OCI-LY1 (cell line): ENCODE data around the gene PUM1.
"Not testable (repeated sequence)": the region's sequence is repeated elsewhere in the genome, so short reads cannot be mapped to it uniquely, and the experiment has no call there.

Source experiments
- H2AFZ ChIP-seq: fragments of 200-600 bp; sonication (generic), shearing (Covaris generic); 2 replicates; pipeline ENCODE4 v1.6.0; 2014; ENCODE audit warnings: antibody characterized with exemption, mild to moderate bottlenecking, low read length
- H3F3A ChIP-seq: fragments of 200-600 bp; sonication (generic), shearing (Covaris generic); 2 replicates; pipeline ENCODE4 v1.6.0; 2014; ENCODE audit warnings: mild to moderate bottlenecking, antibody characterized with exemption, low read length, moderate library complexity; ENCODE audit not compliant: insufficient read depth
- H3K27ac ChIP-seq: fragments of 200-600 bp; sonication (generic); 2 replicates; pipeline ENCODE4 v1.5.1; 2014; ENCODE audit warnings: low read length, mixed run types, mild to moderate bottlenecking, low read depth; ENCODE audit not compliant: poor library complexity, severe bottlenecking
- H3K27me3 ChIP-seq: fragments of 200-600 bp; sonication (generic); 2 replicates; pipeline ENCODE4 v1.6.0; 2014; ENCODE audit warnings: antibody characterized with exemption, mild to moderate bottlenecking, low read length, moderate library complexity; ENCODE audit not compliant: insufficient read depth
- H3K36me3 ChIP-seq: fragments of 200-600 bp; sonication (generic); 2 replicates; pipeline ENCODE4 v1.6.1; 2014; ENCODE audit warnings: mild to moderate bottlenecking, antibody characterized with exemption, low read length, moderate library complexity, mixed read lengths; ENCODE audit not compliant: insufficient read depth
- H3K4me1 ChIP-seq: fragments of 200-600 bp; sonication (generic); 2 replicates; pipeline ENCODE4 v1.5.1; 2014; ENCODE audit warnings: mild to moderate bottlenecking, low read length, moderate library complexity; ENCODE audit not compliant: insufficient read depth, severe bottlenecking
- H3K4me2 ChIP-seq: fragments of 200-600 bp; sonication (generic), shearing (Covaris generic); 2 replicates; pipeline ENCODE4 v1.6.1; 2014; ENCODE audit warnings: low read length
- H3K4me3 ChIP-seq: fragments of 200-600 bp; sonication (generic); 2 replicates; pipeline ENCODE4 v1.5.1; 2014; ENCODE audit warnings: low read length, low read depth, mild to moderate bottlenecking, mixed read lengths; ENCODE audit not compliant: poor library complexity, severe bottlenecking
- H3K79me2 ChIP-seq: fragments of 200-600 bp; shearing (Covaris generic); 2 replicates; pipeline ENCODE4 v1.6.1; 2016; ENCODE audit warnings: mixed run types, low read length, mixed read lengths; ENCODE audit not compliant: insufficient read depth
- H3K9ac ChIP-seq: fragments of 200-600 bp; sonication (generic), shearing (Covaris generic); 2 replicates; pipeline ENCODE4 v1.6.1; 2014; ENCODE audit warnings: mild to moderate bottlenecking, low read length, mixed read lengths
- H3K9me2 ChIP-seq: fragments of 200-600 bp; sonication (generic), shearing (Covaris generic); 2 replicates; pipeline ENCODE4 v1.6.1; 2014; ENCODE audit warnings: low read depth, mild to moderate bottlenecking, low read length, mixed read lengths
- H3K9me3 ChIP-seq: fragments of 200-600 bp; shearing (Covaris generic); 2 replicates; pipeline ENCODE4 v1.6.1; 2014; ENCODE audit warnings: low read length, mixed read lengths
- H4K20me1 ChIP-seq: fragments of 200-600 bp; sonication (generic), shearing (Covaris generic); 2 replicates; pipeline ENCODE4 v1.6.0; 2016; ENCODE audit warnings: mild to moderate bottlenecking, low read length; ENCODE audit not compliant: insufficient read depth
- EZH2 ChIP-seq: fragments of 200-600 bp; sonication (generic), shearing (Covaris generic); IDR thresholded peaks from 2 replicates; pipeline ENCODE4 v1.8.0; 2017; ENCODE audit warnings: borderline replicate concordance, mixed run types, mild to moderate bottlenecking, antibody characterized with exemption, low read length, moderate library complexity, mixed read lengths
- TF ChIP-seq, protein P1 (sequence below): fragments of 200-600 bp; sonication (generic), shearing (Covaris generic); IDR thresholded peaks from 2 replicates; pipeline ENCODE4 v1.5.1; 2017; ENCODE audit warnings: mild to moderate bottlenecking, antibody characterized with exemption, low read length, moderate library complexity, mixed read lengths

The PUM1 gene

DNA sequence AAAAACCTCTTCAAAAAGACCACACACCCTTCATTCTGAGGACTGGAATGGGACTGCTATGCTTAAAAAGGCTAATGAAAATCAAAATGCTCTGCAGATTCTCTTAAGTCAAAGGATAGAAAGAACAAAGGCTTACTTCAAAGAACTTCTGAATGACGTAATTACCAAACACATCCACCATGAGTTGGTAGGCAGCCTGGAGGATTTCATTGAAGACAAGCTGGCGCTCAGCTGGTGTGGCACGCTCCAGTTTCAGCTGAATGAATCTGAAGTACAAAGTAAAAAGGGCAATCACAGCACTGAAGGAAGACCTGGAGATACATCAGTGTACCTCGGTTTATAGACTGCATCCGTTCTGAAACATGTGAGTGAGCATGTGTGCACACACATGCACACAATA is 113.4 kb downstream of the PUM1 start:
- H3K27ac ChIP-seq = no peak overlapping the region
- no peaks in the 10 kb centered on the region for H3K4me1 ChIP-seq
- H3K36me3 ChIP-seq = peaks cover 87% of the 10 kb centered on the region
- H3K9ac ChIP-seq = no peak overlapping the region
- H2AFZ ChIP-seq = no peak overlapping the region
- H3K79me2 ChIP-seq = no peaks in the 10 kb centered on the region
- no peaks in the 10 kb centered on the region for H3K27me3 ChIP-seq
- no peak for TF ChIP-seq EZH2
- TF ChIP-seq, protein P1, sequence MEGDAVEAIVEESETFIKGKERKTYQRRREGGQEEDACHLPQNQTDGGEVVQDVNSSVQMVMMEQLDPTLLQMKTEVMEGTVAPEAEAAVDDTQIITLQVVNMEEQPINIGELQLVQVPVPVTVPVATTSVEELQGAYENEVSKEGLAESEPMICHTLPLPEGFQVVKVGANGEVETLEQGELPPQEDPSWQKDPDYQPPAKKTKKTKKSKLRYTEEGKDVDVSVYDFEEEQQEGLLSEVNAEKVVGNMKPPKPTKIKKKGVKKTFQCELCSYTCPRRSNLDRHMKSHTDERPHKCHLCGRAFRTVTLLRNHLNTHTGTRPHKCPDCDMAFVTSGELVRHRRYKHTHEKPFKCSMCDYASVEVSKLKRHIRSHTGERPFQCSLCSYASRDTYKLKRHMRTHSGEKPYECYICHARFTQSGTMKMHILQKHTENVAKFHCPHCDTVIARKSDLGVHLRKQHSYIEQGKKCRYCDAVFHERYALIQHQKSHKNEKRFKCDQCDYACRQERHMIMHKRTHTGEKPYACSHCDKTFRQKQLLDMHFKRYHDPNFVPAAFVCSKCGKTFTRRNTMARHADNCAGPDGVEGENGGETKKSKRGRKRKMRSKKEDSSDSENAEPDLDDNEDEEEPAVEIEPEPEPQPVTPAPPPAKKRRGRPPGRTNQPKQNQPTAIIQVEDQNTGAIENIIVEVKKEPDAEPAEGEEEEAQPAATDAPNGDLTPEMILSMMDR = no peak
- H3K9me2 ChIP-seq = no peaks in the 10 kb centered on the region
- H3K4me2 ChIP-seq = no peak overlapping the region
- H3K9me3 ChIP-seq = no peaks in the 10 kb centered on the region
- no peaks in the 10 kb centered on the region for H4K20me1 ChIP-seq
- no peak overlapping the region for H3K4me3 ChIP-seq
- no peaks in the 10 kb centered on the region for H3F3A ChIP-seq

DNA sequence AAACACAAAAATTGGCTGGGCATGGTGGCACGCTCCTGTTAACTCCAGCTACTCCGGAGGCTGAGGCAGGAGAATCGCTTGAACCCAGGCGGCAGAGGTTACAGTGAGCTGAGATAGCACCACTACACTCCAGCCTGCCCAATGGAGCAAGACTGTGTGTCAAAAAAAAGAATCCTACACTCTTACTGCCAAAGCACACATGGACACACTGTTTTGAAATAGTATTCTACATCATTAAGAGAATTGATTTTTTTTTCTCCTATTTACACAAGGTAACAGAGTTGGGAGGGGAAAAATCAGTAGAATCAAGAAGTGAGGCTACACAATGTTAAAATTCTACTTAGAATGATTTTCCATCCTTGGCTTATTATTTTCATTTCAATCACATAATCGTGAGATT is 114.8 kb downstream of the PUM1 start:
- no peak for TF ChIP-seq EZH2
- TF ChIP-seq, protein P1 = no peak
- Histone ChIP-seq H3K4me2 (no peak overlapping the region), H2AFZ (no peak overlapping the region), H3K79me2 (no peaks in the 10 kb centered on the region), H3K36me3 (peaks cover 86% of the 10 kb centered on the region), H3F3A (no peaks in the 10 kb centered on the region), H3K4me1 (no peaks in the 10 kb centered on the region), H3K9me3 (no peaks in the 10 kb centered on the region), H4K20me1 (no peaks in the 10 kb centered on the region), H3K4me3 (no peak overlapping the region), H3K9ac (no peak overlapping the region), H3K9me2 (no peaks in the 10 kb centered on the region), H3K27ac (no peak overlapping the region), H3K27me3 (no peaks in the 10 kb centered on the region)

DNA sequence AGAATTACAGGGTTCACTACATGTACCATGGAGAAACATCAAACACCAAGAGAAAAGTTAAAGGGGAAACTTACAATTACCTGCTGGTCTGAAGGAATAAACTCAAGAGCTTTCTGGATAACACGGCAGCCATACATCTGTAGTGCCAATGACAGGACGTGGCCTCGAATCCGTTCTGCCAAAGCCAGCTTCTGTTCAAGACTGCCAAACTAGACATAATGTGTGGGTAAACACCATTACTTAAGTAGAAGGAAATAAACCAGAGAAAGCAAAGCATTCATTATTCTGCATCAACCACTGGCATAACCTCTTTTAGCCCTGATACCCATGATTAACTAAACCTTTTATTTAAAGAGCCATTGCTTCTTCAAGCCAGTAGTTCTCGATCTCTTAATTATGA is 115.5 kb downstream of the PUM1 start:
- H3K27me3 ChIP-seq = no peaks in the 10 kb centered on the region
- no peaks in the 10 kb centered on the region for H3K4me1 ChIP-seq
- H3K79me2 ChIP-seq = no peaks in the 10 kb centered on the region
- H3K4me2 ChIP-seq = no peak overlapping the region
- no peaks in the 10 kb centered on the region for H3K9me3 ChIP-seq
- no peaks in the 10 kb centered on the region for H3K9me2 ChIP-seq
- no peak overlapping the region for H3K9ac ChIP-seq
- H3F3A ChIP-seq = no peaks in the 10 kb centered on the region
- no peak overlapping the region for H3K4me3 ChIP-seq
- TF ChIP-seq EZH2 = no peak
- TF ChIP-seq, protein P1 = no peak
- H3K27ac ChIP-seq = no peak overlapping the region
- H2AFZ ChIP-seq = no peak overlapping the region
- peaks cover 90% of the 10 kb centered on the region for H3K36me3 ChIP-seq
- H4K20me1 ChIP-seq = no peaks in the 10 kb centered on the region

DNA sequence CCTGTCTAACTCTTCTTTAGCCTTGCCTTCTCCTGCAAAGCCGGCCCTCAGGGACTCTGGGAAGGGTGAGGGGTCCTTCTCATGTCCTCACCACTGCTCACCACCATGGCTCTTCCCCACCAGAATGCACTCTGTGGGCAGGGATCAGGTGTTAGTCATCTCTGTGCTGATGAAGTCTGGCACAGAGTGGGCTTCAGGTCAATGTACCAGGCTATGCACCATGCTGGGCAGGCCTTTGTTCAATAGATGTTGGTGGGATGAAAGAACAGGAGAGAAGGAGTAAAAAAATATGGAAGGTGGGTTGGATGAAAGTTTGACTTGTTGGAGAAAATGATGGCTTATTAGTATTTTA is 116.1 kb downstream of the PUM1 start:
- H3K9me2 ChIP-seq, H3K4me3 ChIP-seq, H2AFZ ChIP-seq, H3K9ac ChIP-seq, H3K9me3 ChIP-seq, H3K4me1 ChIP-seq, H3K27ac ChIP-seq, H3K79me2 ChIP-seq, H3K27me3 ChIP-seq, H4K20me1 ChIP-seq, H3F3A ChIP-seq, H3K4me2 ChIP-seq: not testable (repeated sequence)
- peaks cover 90% of the 10 kb centered on the region for H3K36me3 ChIP-seq

DNA sequence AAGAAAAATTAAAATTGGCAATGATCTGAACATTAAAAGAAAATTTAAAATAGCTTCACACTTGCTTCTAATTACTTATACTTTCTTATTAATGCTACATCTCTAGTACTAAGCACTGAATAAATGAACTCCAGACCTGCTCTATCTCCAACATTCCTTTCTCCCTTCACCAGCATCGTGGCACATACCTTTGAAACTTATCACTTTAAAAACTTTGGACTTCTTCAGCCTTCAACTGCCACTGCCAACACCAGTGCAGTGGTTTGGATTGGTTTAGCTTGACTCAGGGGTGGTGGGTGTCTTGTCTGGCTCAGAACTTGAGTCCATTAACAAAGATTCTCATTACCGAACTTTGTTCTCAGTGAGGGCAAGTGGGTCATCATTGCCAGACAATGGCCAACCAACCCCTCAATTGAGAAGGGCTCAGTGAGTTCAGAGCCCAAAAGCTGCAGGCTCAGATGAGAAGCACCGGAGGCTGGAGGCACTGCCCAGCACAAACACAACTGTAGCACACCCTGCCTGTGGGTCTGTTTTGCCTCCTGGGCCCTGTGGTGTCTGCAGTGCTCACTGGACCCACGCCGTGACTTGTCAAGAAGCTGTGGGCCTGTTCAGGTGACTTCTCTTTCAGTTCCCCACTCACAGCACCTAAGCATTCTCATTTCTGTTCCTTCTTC is 116.6 kb downstream of the PUM1 start:
- not testable (repeated sequence) for H3K9ac ChIP-seq, H3K9me3 ChIP-seq, H3K79me2 ChIP-seq, H3F3A ChIP-seq, H3K4me3 ChIP-seq, H3K9me2 ChIP-seq, H4K20me1 ChIP-seq, H2AFZ ChIP-seq, H3K27me3 ChIP-seq, H3K27ac ChIP-seq, H3K4me2 ChIP-seq, H3K4me1 ChIP-seq
- H3K36me3 ChIP-seq = peaks cover 90% of the 10 kb centered on the region
